22Rv1 (cell line): Measurements from ENCODE around the gene TYW1.

Experiments
- ZFX ChIP-seq: fragments of 450-650 bp; IDR thresholded peaks from 2 replicates; pipeline ENCODE4 v1.6.1; 2017; ENCODE audit warnings: antibody characterized with exemption, borderline replicate concordance
- TF ChIP-seq, protein P1 (sequence below): fragments of 450-650 bp; IDR thresholded peaks from 2 replicates; pipeline ENCODE4 v1.5.1; 2017; ENCODE audit warnings: mild to moderate bottlenecking

DNA sequence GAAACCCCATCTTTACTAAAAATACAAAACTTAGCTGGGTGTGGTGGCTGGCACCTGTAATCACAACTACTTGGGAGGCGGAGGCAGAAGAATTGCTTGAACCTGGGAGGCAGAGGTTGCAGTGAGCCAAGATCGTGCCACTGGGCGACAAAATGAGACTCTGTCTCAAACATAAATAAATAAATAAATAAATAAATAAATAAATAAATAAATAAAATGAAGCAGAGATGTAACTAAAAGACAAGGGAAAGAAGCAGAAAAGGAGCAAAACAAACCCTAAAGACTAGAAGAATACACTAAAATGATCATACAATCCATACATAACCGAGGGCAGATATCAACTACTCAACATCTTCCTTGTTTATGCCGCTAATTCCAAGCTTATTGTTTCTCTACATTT is 209.8 kb downstream of the TYW1 start:
- TF ChIP-seq, protein P1, sequence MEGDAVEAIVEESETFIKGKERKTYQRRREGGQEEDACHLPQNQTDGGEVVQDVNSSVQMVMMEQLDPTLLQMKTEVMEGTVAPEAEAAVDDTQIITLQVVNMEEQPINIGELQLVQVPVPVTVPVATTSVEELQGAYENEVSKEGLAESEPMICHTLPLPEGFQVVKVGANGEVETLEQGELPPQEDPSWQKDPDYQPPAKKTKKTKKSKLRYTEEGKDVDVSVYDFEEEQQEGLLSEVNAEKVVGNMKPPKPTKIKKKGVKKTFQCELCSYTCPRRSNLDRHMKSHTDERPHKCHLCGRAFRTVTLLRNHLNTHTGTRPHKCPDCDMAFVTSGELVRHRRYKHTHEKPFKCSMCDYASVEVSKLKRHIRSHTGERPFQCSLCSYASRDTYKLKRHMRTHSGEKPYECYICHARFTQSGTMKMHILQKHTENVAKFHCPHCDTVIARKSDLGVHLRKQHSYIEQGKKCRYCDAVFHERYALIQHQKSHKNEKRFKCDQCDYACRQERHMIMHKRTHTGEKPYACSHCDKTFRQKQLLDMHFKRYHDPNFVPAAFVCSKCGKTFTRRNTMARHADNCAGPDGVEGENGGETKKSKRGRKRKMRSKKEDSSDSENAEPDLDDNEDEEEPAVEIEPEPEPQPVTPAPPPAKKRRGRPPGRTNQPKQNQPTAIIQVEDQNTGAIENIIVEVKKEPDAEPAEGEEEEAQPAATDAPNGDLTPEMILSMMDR, result no peak
- TF ChIP-seq ZFX, result no peak
